Neural crest cell (in vitro differentiated cells): ENCODE measurements around the gene ZBTB12. TPM values are rescaled to one million over a fixed set of nuclear protein-coding genes. Genes with fewer than 3 reads are reported as not detected.

Experiments used
- DNase-seq: peaks from one replicate; pipeline ENCODE4 v3.0.0; 2021; ENCODE audit warnings: low read depth, mixed read lengths, low spot score
- H3K27ac Mint-ChIP-seq: one replicate; pipeline ENCODE4 v1.8.0; 2021; ENCODE audit warnings: mild to moderate bottlenecking, mixed read lengths; ENCODE audit not compliant: unreplicated experiment
- H3K27me3 Mint-ChIP-seq: 2 replicates; pipeline ENCODE4 v1.8.0; 2021; ENCODE audit warnings: low read depth, mild to moderate bottlenecking, mixed read lengths
- H3K36me3 Mint-ChIP-seq: 2 replicates; pipeline ENCODE4 v1.8.0; 2021; ENCODE audit warnings: low read depth, mild to moderate bottlenecking, mixed read lengths
- H3K4me1 Mint-ChIP-seq: 2 replicates; pipeline ENCODE4 v1.8.0; 2021; ENCODE audit warnings: mixed read lengths
- H3K4me3 Mint-ChIP-seq: one replicate; pipeline ENCODE4 v1.8.0; 2021; ENCODE audit warnings: mild to moderate bottlenecking, mixed read lengths
- H3K9me3 Mint-ChIP-seq: 2 replicates; pipeline ENCODE4 v1.8.0; 2021; ENCODE audit warnings: mixed read lengths
- total RNA-seq: library from RNA; stranded (reverse); gene quantifications from 2 replicates; pipeline ENCODE4 v1.2.1, GENCODE V29; 2021
- TF ChIP-seq, protein P1 (sequence below): fragments of 200-600 bp; sonication (generic); conservative IDR thresholded peaks from 2 replicates; pipeline ENCODE4 v1.5.0; 2021; ENCODE audit warnings: antibody characterized with exemption, mild to moderate bottlenecking

Gene ZBTB12
- total RNA-seq, 1 donor from 2014 or later: 60.8 TPM

DNA sequence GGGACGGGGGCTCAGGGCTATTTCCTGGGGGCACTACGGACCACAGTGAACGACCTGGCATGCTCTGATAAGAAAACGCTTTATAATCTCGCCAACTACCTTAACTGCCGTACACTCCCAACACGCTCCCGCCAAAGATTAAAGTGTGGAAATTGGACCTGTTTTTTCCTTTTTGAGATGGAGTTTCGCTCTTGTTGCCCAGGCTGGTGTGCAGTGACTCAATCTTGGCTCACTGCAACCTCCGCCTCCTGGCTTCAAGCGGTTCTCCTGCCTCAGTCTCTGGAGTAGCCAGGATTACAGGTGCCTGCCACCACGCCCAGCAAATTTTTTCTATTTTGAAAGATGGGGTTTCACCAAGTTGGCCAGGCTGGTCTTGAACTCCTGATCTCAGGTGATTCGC is 22.7 kb downstream of the ZBTB12 start:
- Mint-ChIP-seq H3K36me3 (peaks cover 8% of the 10 kb centered on the region), H3K27me3 (no peaks in the 10 kb centered on the region), H3K9me3 (no peaks in the 10 kb centered on the region), H3K4me1 (no peaks in the 10 kb centered on the region), H3K27ac (no peak overlapping the region), H3K4me3 (no peak overlapping the region)
- DNase-seq: no peak
- TF ChIP-seq, protein P1, sequence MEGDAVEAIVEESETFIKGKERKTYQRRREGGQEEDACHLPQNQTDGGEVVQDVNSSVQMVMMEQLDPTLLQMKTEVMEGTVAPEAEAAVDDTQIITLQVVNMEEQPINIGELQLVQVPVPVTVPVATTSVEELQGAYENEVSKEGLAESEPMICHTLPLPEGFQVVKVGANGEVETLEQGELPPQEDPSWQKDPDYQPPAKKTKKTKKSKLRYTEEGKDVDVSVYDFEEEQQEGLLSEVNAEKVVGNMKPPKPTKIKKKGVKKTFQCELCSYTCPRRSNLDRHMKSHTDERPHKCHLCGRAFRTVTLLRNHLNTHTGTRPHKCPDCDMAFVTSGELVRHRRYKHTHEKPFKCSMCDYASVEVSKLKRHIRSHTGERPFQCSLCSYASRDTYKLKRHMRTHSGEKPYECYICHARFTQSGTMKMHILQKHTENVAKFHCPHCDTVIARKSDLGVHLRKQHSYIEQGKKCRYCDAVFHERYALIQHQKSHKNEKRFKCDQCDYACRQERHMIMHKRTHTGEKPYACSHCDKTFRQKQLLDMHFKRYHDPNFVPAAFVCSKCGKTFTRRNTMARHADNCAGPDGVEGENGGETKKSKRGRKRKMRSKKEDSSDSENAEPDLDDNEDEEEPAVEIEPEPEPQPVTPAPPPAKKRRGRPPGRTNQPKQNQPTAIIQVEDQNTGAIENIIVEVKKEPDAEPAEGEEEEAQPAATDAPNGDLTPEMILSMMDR: no peak

DNA sequence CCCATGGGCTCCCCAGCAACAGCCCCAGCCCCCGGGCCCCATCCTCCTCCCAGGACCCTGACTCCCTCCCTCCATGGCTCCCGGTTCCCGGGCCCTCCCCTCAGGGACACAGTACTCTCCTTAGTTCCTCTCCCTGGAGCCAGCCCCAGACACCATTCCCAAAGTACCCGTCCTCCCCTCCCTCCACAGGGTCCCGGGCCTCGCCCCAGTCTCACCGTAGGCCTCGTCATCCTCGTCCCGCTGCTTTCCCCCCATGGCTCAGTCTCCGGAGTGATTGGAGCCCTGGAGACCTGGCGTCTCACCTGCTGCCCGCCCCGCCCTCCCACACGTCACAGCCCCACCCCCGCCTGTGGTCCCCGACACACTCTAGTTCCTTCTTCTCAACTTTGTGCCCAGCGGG is 23.2 kb downstream of the ZBTB12 start, which contains the start of gene SLC44A4:
Gene SLC44A4 (minus strand): TSS at position 272 of the 400 bp plus-strand sequence. CDS start 17 bp downstream, at position 255.
- DNase-seq: no peak
- H3K4me3 Mint-ChIP-seq: peak within 1 kb of the TSS; percentile 41
- H3K27ac Mint-ChIP-seq: peak within 1 kb of the TSS; percentile 27
- no peaks in the 10 kb centered on the region for H3K27me3 Mint-ChIP-seq
- H3K4me1 Mint-ChIP-seq: no peaks in the 10 kb centered on the region
- TF ChIP-seq, protein P1: no peak
- no peaks in the 10 kb centered on the region for H3K9me3 Mint-ChIP-seq
- H3K36me3 Mint-ChIP-seq: peaks cover 8% of the 10 kb centered on the region

- Mint-ChIP-seq H3K36me3 (peaks cover 8% of the 10 kb centered on the region), H3K9me3 (no peaks in the 10 kb centered on the region), H3K27ac (no peak overlapping the region), H3K27me3 (no peaks in the 10 kb centered on the region), H3K4me1 (no peaks in the 10 kb centered on the region), H3K4me3 (peak overlapping the region; percentile 41)
- DNase-seq: no peak
- TF ChIP-seq, protein P1: no peak
Observed at GRCh38 chr6:31878222-31878621, 23.7 kb downstream of the ZBTB12 start.

DNA sequence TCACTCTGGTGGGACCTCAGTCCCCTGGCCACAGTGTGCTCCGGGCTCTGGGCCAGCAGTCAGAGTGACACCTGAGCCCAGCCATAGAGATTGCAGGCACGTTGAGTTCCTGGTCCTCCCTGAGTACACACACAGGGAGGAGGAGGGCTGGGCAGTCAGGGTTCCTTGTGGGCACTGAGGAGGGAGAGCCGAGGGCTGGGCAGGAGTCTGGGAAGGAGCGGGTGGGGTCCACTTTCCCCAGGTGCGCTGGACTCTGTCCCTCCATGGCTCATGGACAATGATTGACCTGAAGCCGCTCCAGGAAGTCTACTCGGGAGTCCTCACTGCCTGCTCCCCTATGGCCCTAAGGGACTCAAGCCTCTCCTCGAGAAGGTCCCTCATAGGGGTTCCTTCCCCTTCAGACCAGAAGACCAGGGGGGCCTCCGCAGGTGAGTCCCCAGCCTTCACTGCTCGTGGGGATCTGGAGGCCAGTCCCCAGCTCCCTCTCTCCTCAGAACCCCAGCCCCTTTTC is 24.2 kb downstream of the ZBTB12 start:
- H3K27me3 Mint-ChIP-seq: no peaks in the 10 kb centered on the region
- TF ChIP-seq, protein P1: no peak
- no peak for DNase-seq
- H3K4me1 Mint-ChIP-seq: no peaks in the 10 kb centered on the region
- H3K27ac Mint-ChIP-seq: no peak overlapping the region
- H3K4me3 Mint-ChIP-seq: peak overlapping the region; percentile 41
- H3K9me3 Mint-ChIP-seq: no peaks in the 10 kb centered on the region
- H3K36me3 Mint-ChIP-seq: peaks cover 8% of the 10 kb centered on the region

DNA sequence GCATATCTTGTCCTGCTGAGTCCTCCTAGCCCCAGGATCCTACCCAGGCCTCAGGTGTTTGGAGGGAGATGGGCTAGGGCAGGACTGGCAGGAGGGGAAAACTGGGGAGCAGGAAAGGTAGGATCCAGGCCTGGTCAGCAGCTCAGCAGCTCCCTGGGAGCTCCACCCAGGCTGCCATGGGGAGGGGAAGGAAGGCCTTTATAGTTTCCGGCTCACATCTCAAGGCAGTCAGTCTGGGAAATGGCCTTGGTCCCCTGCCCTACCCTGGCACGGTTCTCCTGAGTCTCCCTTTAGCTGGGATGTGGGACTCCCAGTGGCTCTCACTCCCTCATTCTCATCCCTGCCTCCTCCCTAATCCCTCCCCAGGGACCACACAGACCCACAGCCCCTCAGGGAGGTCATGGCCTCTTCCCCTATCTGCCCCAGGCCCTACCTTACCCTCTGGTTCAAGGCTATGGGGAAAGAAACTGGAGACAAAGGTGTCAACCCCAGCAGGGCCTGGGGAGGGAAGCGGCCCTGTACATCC is 24.7 kb downstream of the ZBTB12 start:
- no peak overlapping the region for H3K4me3 Mint-ChIP-seq

More for the DNA sequence above, 24.7 kb downstream of the ZBTB12 start:
- H3K36me3 Mint-ChIP-seq: peaks cover 8% of the 10 kb centered on the region
- TF ChIP-seq, protein P1: no peak
- no peaks in the 10 kb centered on the region for H3K9me3 Mint-ChIP-seq
- no peak overlapping the region for H3K27ac Mint-ChIP-seq
- no peaks in the 10 kb centered on the region for H3K4me1 Mint-ChIP-seq
- no peak for DNase-seq
- no peaks in the 10 kb centered on the region for H3K27me3 Mint-ChIP-seq
